ENCODE results near the gene CST9. TPM values are rescaled to one million over a fixed set of nuclear protein-coding genes. Genes with fewer than 3 reads are reported as not detected.
"Not testable (repeated sequence)": the region's sequence is repeated elsewhere in the genome, so short reads cannot be mapped to it uniquely, and the experiment has no call there.

The CST9 gene
- total RNA-seq, 2 donors from 2014 or later: not detected

DNA sequence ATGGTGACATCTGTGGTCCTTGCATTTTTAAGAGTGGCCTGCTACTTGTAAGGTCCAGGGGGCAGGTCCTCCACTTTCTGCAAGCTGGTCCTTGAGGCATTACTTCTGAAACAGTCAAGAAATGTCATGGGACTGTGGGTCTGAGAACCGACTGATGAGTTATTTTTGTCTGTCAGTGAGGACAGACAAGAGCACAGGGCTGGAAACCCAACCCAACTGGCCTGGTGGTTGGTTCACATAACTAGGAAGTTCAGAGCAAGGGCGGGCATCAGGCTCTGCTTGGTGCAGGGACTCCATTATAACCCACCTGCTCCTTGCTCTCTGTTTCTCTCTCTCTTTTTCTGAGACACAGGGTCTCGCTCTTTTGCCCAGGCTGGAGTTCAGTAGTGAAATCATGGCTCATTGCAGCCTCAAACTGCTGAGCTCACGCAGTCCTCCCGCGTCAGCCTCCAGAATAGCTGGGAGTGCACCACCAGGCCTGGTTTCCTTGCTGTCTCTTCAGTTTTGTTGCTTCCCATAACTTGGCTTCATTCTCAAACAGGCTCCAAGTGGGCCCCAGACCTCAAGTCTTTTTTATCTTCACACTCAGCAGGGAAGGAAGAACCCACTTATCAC, 22.8 kb upstream of the CST9 start:
- no peak for DNase-seq (ENCODE audit: low spot score)
- intact Hi-C loops (cut with DNase I): no loop called here

- intact Hi-C loops (cut with DNase I): no loop called here
- no peak for DNase-seq (ENCODE audit: low spot score)
These were observed 21.8 kb upstream of the CST9 start for GRCh38 chr20:23627501-23627900.

- no peak for DNase-seq (ENCODE audit: low spot score)
- intact Hi-C loops (cut with DNase I): no loop called here
These were observed 20.4 kb upstream of the CST9 start for GRCh38 chr20:23626040-23626620.

DNA sequence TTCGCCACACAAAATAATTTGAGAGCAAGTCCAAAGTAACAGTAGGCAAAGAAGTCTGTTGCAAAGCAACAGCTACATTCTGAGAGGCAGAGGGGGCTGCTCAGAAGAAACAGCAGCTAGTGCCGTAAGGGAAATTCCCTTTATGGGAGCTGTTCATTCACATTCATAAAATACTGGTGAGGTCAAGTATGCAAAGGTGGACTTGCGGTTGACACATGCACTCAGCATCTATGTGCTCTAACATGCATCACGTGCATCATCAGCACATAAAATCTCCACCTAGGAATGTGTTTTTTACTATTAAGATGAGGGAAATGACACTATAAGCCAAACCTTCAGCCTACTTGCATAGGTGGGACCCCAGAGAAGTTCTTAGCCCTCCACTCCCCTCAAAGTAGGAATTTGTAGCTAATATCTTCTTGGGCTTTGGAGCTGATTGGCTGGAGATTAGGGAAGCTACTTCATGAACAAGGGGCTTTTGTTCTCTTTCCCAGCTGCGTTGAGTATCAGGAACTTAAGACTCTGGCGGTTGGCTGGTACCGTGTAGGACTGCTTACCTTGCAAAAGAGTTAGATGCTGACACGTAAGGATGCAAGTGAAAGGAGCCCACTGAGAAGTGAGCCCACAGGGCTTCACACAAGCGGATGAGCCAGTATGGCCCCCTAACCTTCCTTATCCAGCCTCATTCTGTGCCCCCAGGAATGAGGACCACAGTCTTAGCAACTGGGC, 19.7 kb upstream of the CST9 start:
- DNase-seq (ENCODE audit: low spot score): no peak
- intact Hi-C loops (cut with DNase I): no loop called here

DNA sequence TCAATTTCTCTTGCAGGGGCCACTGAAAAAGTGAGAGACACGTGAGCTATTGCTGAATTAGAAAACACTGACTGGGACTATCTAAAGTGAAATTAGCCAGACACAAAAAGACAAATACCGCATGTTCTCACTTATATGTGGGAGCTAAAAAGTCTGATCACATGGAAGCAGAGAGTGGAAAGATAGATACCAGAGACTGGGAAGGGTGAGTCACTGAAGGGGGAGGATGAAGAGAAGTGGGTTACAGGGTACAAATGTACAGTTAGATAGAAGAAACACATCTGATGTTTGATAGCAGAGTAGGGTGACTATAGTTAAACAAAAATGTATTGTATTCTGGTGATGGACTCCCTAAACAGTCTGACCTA, 18.6 kb upstream of the CST9 start:
- intact Hi-C loops (cut with DNase I): no loop called here
- no peak for DNase-seq (ENCODE audit: low spot score)

DNA sequence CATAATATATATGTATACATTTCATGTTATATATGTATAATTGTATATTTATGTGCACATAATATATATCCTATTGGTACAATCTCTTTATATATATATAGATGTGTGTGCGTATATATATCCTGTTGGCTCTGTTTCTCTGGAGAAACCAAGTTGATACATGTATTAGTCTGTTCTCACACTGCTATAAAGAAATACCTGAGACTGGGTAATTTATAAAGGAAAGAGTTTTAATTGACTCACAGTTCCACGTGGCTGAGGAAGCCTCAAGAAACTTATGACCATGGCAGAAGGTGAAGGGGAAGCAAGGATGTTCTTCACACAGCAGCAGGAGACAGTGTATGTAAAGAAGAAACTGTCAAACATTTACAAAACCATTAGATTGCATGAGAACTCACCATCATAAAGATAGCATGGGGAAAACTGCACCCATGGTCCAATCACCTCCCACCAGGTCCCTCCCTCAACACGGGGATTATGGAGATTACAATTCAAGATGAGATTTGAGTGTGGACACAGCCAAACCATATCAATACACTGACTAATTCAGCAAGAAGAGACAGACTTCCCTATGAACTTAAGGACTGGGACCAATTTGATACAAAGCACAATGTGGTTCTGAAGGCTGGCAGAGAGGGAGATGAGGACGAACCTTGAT, 18.1 kb upstream of the CST9 start:
- DNase-seq (ENCODE audit: low spot score): no peak
- intact Hi-C loops (cut with DNase I): no loop called here

GRCh38 chr20:23622839-23623343, 17.2 kb upstream of the CST9 start:
- DNase-seq (ENCODE audit: low spot score): peak; percentile 94
- intact Hi-C loops (cut with DNase I): no loop called here

DNA sequence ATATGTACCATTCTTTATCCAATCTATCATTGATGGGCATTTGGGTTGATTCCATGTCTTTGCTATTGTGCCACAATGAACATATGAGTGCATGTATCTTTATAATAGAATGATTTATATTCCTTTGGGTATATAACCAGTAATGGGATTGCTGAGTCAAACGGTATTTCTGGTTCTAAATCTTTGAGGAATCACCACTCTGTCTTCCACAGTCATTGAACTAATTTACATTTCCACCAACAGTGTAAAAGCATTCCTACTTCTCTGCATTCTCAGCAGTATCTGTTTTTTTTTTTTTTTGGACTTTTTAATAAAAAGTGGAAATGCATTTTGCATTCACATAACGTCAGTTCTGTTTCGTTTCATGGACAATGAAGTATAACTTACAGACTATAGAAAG, 16.7 kb upstream of the CST9 start:
- DNase-seq (ENCODE audit: low spot score); intact Hi-C loops (cut with DNase I): not testable (repeated sequence)

DNA sequence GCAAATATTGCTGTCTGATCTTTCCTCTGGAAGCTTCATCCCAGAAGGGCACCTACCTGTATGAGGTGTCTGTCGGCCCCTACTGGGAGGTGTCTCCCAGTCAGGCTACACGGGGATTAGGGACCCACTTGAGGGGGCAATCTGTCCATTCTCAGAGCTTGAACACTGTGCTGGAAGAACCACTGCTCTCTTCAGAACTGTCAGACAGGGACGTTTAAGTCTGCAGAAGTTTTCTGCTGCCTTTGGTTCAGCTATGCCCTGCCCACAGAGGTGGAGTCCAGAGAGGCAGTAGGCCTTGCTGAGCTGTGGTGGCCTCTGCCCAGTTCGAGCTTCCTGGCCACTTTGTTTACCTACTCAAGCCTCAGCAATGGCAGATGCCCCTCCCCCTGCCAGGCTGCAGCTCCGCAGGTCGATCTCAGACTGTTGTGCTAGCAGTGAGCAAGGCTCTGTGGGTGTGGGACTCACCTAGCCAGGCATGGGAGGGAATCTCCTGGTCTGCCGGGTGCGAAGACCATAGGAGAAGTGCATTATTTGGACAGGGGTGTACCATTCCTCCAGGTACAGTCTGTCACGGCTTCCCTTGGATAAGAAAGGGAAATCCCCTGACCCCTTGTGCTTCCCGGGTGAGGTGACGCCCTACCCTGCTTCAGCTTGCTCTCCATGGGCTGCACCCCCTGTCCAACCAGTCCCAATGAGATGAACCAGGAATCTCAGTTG, 15.1 kb upstream of the CST9 start:
- DNase-seq (ENCODE audit: low spot score); intact Hi-C loops (cut with DNase I): not testable (repeated sequence)

- DNase-seq (ENCODE audit: low spot score): no peak
- intact Hi-C loops (cut with DNase I): no loop called here
These were observed 8.4 kb upstream of the CST9 start for GRCh38 chr20:23614163-23614562.

- intact Hi-C loops (cut with DNase I): no loop called here
- no peak for DNase-seq (ENCODE audit: low spot score)
These were observed 8.0 kb upstream of the CST9 start for GRCh38 chr20:23613676-23614075.

- no peak for DNase-seq (ENCODE audit: low spot score)
- intact Hi-C loops (cut with DNase I): no loop called here
These were observed 6.7 kb upstream of the CST9 start for GRCh38 chr20:23612396-23612795.

DNA sequence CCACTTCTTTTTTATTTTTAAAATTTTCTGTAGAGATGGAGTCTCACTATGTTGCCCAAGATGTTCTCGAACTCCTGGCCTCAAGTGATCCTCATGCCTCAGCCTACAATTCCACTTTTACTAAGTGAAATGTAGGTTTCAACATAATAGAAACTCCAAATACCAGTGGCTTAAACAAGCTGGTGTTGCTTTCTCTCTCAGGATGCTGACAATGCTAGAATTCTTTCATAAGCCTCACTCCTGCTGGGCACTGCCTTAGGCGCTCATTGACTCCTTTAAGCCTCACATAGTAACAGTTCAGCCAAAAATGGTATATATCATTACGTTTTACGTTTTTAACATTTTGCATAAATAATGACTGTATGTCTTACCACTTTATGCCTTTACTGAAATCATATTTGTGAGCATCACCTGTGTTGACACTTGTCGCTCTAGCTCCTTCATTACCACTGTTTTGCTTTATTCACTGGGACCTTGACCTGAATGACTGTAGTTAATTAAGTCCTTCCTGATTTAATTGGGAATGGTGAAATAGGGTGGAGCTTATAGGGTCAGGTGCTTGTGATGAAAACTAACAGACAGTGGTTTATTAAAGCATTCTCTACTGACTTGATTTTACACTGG, 3.9 kb upstream of the CST9 start:
- no peak for DNase-seq (ENCODE audit: low spot score)
- intact Hi-C loops (cut with DNase I): loop anchor here in 1 of 2 donors (5.0 kb wide), 1 partner anchor 167 kb away; no protein-coding TSS in a partner anchor

- intact Hi-C loops (cut with DNase I): loop anchor here in 1 of 2 donors (5.0 kb wide), 1 partner anchor 166 kb away; no protein-coding TSS in a partner anchor
- DNase-seq (ENCODE audit: low spot score): no peak
These were observed 2.6 kb upstream of the CST9 start for GRCh38 chr20:23608251-23608846.

DNA sequence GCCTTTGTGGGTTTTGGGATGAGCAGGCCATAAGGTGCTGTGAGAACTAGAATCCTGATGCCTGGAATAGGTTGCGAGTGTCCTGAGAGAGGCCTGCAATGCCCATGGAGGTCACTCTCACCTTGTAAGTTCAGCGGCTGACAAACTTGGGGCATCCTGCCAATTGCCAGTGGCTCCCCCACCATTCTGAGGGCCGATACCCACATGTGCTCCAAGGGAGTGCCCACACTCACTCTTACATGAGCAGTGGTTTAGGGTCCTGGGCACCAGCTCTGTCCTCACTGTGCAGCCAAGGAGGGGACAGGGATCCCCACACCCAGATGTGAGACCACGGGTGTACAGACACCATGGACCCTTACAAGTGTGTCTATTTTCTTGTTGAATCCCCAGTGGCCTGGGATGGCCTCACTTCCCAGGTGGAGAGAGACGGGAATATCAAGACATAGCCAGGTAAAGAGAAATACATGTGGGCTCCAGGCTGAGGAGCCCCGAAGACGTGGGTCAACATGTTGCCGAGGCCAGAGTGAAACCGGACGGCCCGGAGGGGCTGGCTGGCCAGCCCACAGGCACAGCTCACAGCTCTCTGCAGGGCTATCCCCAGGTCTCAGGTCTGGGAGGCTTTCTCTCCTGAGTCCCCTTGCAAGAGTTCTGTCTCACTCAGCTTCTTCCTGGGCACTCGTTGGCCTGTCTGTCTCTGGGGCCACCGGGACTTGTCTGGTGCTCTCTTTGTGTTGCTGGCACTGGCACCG, 2.0 kb upstream of the CST9 start:
- intact Hi-C loops (cut with DNase I): loop anchor here in 1 of 2 donors (5.0 kb wide), 1 partner anchor 165 kb away; no protein-coding TSS in a partner anchor
- no peak for DNase-seq (ENCODE audit: low spot score)

- peak; percentile 92 for DNase-seq (ENCODE audit: low spot score)
These were observed 934 bp upstream of the CST9 start for GRCh38 chr20:23606652-23607049.

DNA sequence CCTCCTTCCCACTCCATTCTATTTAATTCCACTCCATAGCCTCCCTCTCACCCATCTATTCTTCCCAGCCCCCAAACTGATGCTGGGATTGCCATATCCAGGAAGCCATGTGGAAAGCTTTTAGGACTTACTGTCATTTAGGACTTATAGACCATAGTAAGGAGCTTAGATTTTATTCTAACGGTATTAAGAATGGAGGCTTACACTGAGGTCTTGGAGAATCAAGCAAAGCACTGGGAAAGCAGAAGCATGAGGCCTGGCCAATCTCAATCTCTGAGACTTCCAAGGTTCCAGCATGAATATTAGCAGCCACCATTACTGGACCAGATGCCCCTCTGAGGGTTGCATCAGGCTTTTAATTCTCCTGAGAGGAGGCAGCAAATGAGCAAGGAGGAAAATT, 1.4 kb downstream of the CST9 start:
- no peak for DNase-seq (ENCODE audit: low spot score)
- intact Hi-C loops (cut with DNase I): no loop called here

More at GRCh38 chr20:23606652-23607049, 934 bp upstream of the CST9 start:
- intact Hi-C loops (cut with DNase I): loop anchor here in 1 of 2 donors (5.0 kb wide), 1 partner anchor 164 kb away; no protein-coding TSS in a partner anchor

GRCh38 chr20:23603321-23603720, 2.4 kb downstream of the CST9 start:
- intact Hi-C loops (cut with DNase I): no loop called here
- DNase-seq (ENCODE audit: low spot score): no peak
